Activated B cell treated with CpG ODN at 0.5 μM for 24 hours (primary cell): Measurements from ENCODE around the gene M1AP. TPM values are rescaled to one million over a fixed set of nuclear protein-coding genes. Genes with fewer than 3 reads are reported as not detected.

Source experiments
- ATAC-seq: fragments of 200-7000 bp; cut with Tn5 transposase; one replicate; pipeline ENCODE4 v1.10.0; 2021; ENCODE audit warnings: low read depth, mild to moderate bottlenecking, moderate library complexity
- CTCF ChIA-PET: fragments of 350-600 bp; sonication (Branson Sonifier 250); formaldehyde crosslinking; loops from one replicate; lab custom pipeline; 2021; ENCODE audit warnings: antibody characterized with exemption; lab: Charles Lee
- POLR2A ChIA-PET: fragments of 350-600 bp; sonication (Branson Sonifier 250); formaldehyde crosslinking; loops from one replicate; lab custom pipeline; 2021; ENCODE audit warnings: antibody characterized with exemption; lab: Charles Lee
- DNase-seq: peaks from one replicate; pipeline ENCODE4 v3.0.0; 2022
- H3K27ac Mint-ChIP-seq: one replicate; pipeline ENCODE4 v1.8.0; 2020; ENCODE audit warnings: mixed read lengths
- H3K27me3 Mint-ChIP-seq: one replicate; pipeline ENCODE4 v1.8.0; 2021; ENCODE audit warnings: mixed read lengths
- H3K36me3 Mint-ChIP-seq: one replicate; pipeline ENCODE4 v1.8.0; 2021; ENCODE audit warnings: low read depth, mixed read lengths
- H3K4me1 Mint-ChIP-seq: one replicate; pipeline ENCODE4 v1.8.0; 2021; ENCODE audit warnings: mixed read lengths
- H3K4me3 Mint-ChIP-seq: one replicate; pipeline ENCODE4 v1.8.0; 2020; ENCODE audit warnings: mild to moderate bottlenecking, mixed read lengths
- H3K9me3 Mint-ChIP-seq: one replicate; pipeline ENCODE4 v1.8.0; 2020; ENCODE audit warnings: mixed read lengths
- intact Hi-C: fragments of 100-400 bp; cut with micrococcal nuclease; formaldehyde crosslinking; loops from one replicate; pipeline ENCODE4 v1.15.1; 2024
- total RNA-seq: library from RNA; stranded (reverse); gene quantifications from 2 replicates; pipeline ENCODE4 v1.2.3, GENCODE V29; 2022
- TF ChIP-seq, protein P1 (sequence below): fragments of 200-600 bp; IDR thresholded peaks from one replicate; pipeline ENCODE4 v1.8.0; 2022; ENCODE audit warnings: antibody characterized with exemption, mild to moderate bottlenecking

M1AP gene
- total RNA-seq, 1 donor from 2014 or later: not detected

GRCh38 chr2:74693213-74693612 lies 45.1 kb upstream of the M1AP start:
- Mint-ChIP-seq H3K36me3 (no peaks in the 10 kb centered on the region), H3K4me3 (no peak overlapping the region), H3K4me1 (no peaks in the 10 kb centered on the region), H3K9me3 (no peaks in the 10 kb centered on the region), H3K27ac (no peak overlapping the region), H3K27me3 (peaks cover 8% of the 10 kb centered on the region)
- intact Hi-C loops: no loop called here
- TF ChIP-seq, protein P1, sequence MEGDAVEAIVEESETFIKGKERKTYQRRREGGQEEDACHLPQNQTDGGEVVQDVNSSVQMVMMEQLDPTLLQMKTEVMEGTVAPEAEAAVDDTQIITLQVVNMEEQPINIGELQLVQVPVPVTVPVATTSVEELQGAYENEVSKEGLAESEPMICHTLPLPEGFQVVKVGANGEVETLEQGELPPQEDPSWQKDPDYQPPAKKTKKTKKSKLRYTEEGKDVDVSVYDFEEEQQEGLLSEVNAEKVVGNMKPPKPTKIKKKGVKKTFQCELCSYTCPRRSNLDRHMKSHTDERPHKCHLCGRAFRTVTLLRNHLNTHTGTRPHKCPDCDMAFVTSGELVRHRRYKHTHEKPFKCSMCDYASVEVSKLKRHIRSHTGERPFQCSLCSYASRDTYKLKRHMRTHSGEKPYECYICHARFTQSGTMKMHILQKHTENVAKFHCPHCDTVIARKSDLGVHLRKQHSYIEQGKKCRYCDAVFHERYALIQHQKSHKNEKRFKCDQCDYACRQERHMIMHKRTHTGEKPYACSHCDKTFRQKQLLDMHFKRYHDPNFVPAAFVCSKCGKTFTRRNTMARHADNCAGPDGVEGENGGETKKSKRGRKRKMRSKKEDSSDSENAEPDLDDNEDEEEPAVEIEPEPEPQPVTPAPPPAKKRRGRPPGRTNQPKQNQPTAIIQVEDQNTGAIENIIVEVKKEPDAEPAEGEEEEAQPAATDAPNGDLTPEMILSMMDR: no peak
- DNase-seq: no peak
- CTCF ChIA-PET: no interaction called here
- ATAC-seq: no peak
- POLR2A ChIA-PET: no interaction called here

DNA sequence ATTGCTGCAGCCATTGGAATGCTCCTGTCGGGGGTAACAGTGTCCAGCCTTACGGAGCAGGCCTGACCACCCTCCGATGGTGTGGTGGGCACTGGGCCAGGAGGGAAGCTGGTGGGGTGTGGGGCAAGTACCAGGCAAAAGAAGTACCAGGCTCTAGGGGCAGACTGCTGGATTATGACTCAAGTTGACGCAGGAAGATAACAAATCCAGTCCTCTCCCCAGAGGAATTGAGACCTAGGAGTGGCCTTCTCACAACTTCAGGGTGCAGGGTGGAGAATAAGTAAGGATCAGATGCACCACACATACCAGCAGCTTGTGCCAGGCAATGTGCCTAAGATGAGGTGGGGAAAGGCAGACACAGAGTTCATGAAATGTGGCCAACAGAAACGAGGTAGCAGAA lies 43.8 kb upstream of the M1AP start:
- no peak overlapping the region for H3K27ac Mint-ChIP-seq
- intact Hi-C loops: no loop called here
- no peak for ATAC-seq

GRCh38 chr2:74690571-74690970 lies 42.4 kb upstream of the M1AP start:
- intact Hi-C loops: loop anchor here (1.0 kb wide), 5 partner anchors 25 to 938 kb away; no protein-coding TSS in a partner anchor
- no peaks in the 10 kb centered on the region for H3K36me3 Mint-ChIP-seq
- H3K27ac Mint-ChIP-seq: no peak overlapping the region
- no peak for DNase-seq
- peak; percentile 50 for ATAC-seq
- no peaks in the 10 kb centered on the region for H3K4me1 Mint-ChIP-seq
- ChIA-PET CTCF (interaction anchor here (0.6 to 1.9 kb wide), 6 partner anchors 23 to 938 kb away, joined by 3 to 34 read pairs (median 4); partner anchors contain the start of gene HK2), POLR2A (interaction anchor here (0.7 kb wide), 1 partner anchor 302 kb away, joined by 4 read pairs; no protein-coding TSS in a partner anchor)
- peaks cover 6% of the 10 kb centered on the region for H3K27me3 Mint-ChIP-seq
- TF ChIP-seq, protein P1: peak; percentile 5
- no peaks in the 10 kb centered on the region for H3K9me3 Mint-ChIP-seq
- H3K4me3 Mint-ChIP-seq: no peak overlapping the region

More for the DNA sequence above, 43.8 kb upstream of the M1AP start:
- no peak for DNase-seq
- Mint-ChIP-seq H3K9me3 (no peaks in the 10 kb centered on the region), H3K4me3 (no peak overlapping the region), H3K4me1 (no peaks in the 10 kb centered on the region), H3K27me3 (peaks cover 6% of the 10 kb centered on the region), H3K36me3 (no peaks in the 10 kb centered on the region)
- CTCF ChIA-PET: interaction anchor here (1.0 to 1.9 kb wide), 4 partner anchors 22 to 184 kb away, joined by 3 to 34 read pairs (median 4); partner anchors contain the start of gene HK2
- TF ChIP-seq, protein P1: no peak
- POLR2A ChIA-PET: interaction anchor here (0.6 kb wide), 1 partner anchor 14 kb away, joined by 4 read pairs; no protein-coding TSS in a partner anchor

- Mint-ChIP-seq H3K36me3 (no peaks in the 10 kb centered on the region), H3K27ac (no peak overlapping the region), H3K4me1 (no peaks in the 10 kb centered on the region), H3K4me3 (no peak overlapping the region), H3K9me3 (no peaks in the 10 kb centered on the region), H3K27me3 (peaks cover 6% of the 10 kb centered on the region)
- CTCF ChIA-PET: interaction anchor here (1.5 kb wide), 1 partner anchor 186 kb away, joined by 5 read pairs; no protein-coding TSS in a partner anchor
- ATAC-seq: no peak
- TF ChIP-seq, protein P1: no peak
- intact Hi-C loops: loop anchor here (1.0 kb wide), 5 partner anchors 26 to 939 kb away; no protein-coding TSS in a partner anchor
- no peak for DNase-seq
- POLR2A ChIA-PET: no interaction called here
These were observed 41.5 kb upstream of the M1AP start for GRCh38 chr2:74689671-74690070.

GRCh38 chr2:74688881-74689280 lies 40.8 kb upstream of the M1AP start:
- Mint-ChIP-seq H3K4me1 (no peaks in the 10 kb centered on the region), H3K9me3 (no peaks in the 10 kb centered on the region), H3K36me3 (no peaks in the 10 kb centered on the region), H3K27ac (no peak overlapping the region), H3K27me3 (peaks cover 6% of the 10 kb centered on the region), H3K4me3 (no peak overlapping the region)
- TF ChIP-seq, protein P1: no peak
- ChIA-PET POLR2A (no interaction called here), CTCF (interaction anchor here (1.4 to 1.5 kb wide), 2 partner anchors 187 to 188 kb away, joined by 3 to 5 read pairs; no protein-coding TSS in a partner anchor)
- ATAC-seq: no peak
- DNase-seq: no peak
- intact Hi-C loops: no loop called here
